Measurements from ENCODE around the gene CCNK. TPM values are rescaled to one million over a fixed set of nuclear protein-coding genes. Genes with fewer than 3 reads are reported as not detected.

CCNK gene
- total RNA-seq, 2 donors from 2014 or later: 15.5 to 43.1 TPM

- TF ChIP-seq POLR2AphosphoS5 (IDR thresholded peaks at IDR 0.05) (no peak), CTCF (IDR thresholded peaks at IDR 0.05) (no peak), POLR2A (IDR thresholded peaks at IDR 0.05) (no peak)
- no peak for DNase-seq (ENCODE audit: low spot score)
- Histone ChIP-seq H3K4me1 (replicated peaks) (peaks cover 20% of the 10 kb centered on the region), H3K9me3 (no peaks in the 10 kb centered on the region), H3K4me3 (no peak overlapping the region), H3K36me3 (no peaks in the 10 kb centered on the region), H3K27me3 (replicated peaks; ENCODE audit: insufficient read depth) (no peaks in the 10 kb centered on the region), H3K27ac (no peak overlapping the region)
- intact Hi-C loops (cut with DNase I): no loop called here
- 82% methylated on average over 12 of the region's 12 CpGs for WGBS
These were observed 44.5 kb downstream of the CCNK start for GRCh38 chr14:99525699-99526080.

GRCh38 chr14:99527026-99527425 is 45.8 kb downstream of the CCNK start:
- no peak overlapping the region for H3K4me3 ChIP-seq

GRCh38 chr14:99527427-99528076 is 46.3 kb downstream of the CCNK start:
- TF ChIP-seq POLR2AphosphoS5 (IDR thresholded peaks at IDR 0.05) (no peak), POLR2A (IDR thresholded peaks at IDR 0.05) (no peak), CTCF (IDR thresholded peaks at IDR 0.05) (no peak)
- intact Hi-C loops (cut with DNase I): no loop called here
- no peaks in the 10 kb centered on the region for H3K36me3 ChIP-seq

More at GRCh38 chr14:99527026-99527425, 45.8 kb downstream of the CCNK start:
- H3K36me3 ChIP-seq: no peaks in the 10 kb centered on the region
- H3K27me3 ChIP-seq (replicated peaks; ENCODE audit: insufficient read depth): no peaks in the 10 kb centered on the region
- H3K27ac ChIP-seq: no peak overlapping the region
- WGBS: 85% methylated on average over 12 of the region's 12 CpGs
- H3K4me1 ChIP-seq (replicated peaks): peaks cover 20% of the 10 kb centered on the region
- TF ChIP-seq POLR2A (IDR thresholded peaks at IDR 0.05) (no peak), CTCF (IDR thresholded peaks at IDR 0.05) (no peak), POLR2AphosphoS5 (IDR thresholded peaks at IDR 0.05) (no peak)
- H3K9me3 ChIP-seq: no peaks in the 10 kb centered on the region
- no peak for DNase-seq (ENCODE audit: low spot score)
- intact Hi-C loops (cut with DNase I): no loop called here

GRCh38 chr14:99529899-99530298 is 48.7 kb downstream of the CCNK start:
- Histone ChIP-seq H3K4me3 (no peak overlapping the region), H3K27me3 (replicated peaks; ENCODE audit: insufficient read depth) (no peaks in the 10 kb centered on the region), H3K36me3 (no peaks in the 10 kb centered on the region), H3K4me1 (replicated peaks) (peaks cover 4% of the 10 kb centered on the region), H3K27ac (no peak overlapping the region), H3K9me3 (no peaks in the 10 kb centered on the region)
- DNase-seq (ENCODE audit: low spot score): no peak
- TF ChIP-seq POLR2AphosphoS5 (IDR thresholded peaks at IDR 0.05) (no peak), CTCF (IDR thresholded peaks at IDR 0.05) (no peak), POLR2A (IDR thresholded peaks at IDR 0.05) (no peak)
- intact Hi-C loops (cut with DNase I): no loop called here
- 86% methylated on average over 4 of the region's 4 CpGs for WGBS

More at GRCh38 chr14:99527427-99528076, 46.3 kb downstream of the CCNK start:
- Histone ChIP-seq H3K4me3 (no peak overlapping the region), H3K27me3 (replicated peaks; ENCODE audit: insufficient read depth) (no peaks in the 10 kb centered on the region), H3K9me3 (no peaks in the 10 kb centered on the region), H3K4me1 (replicated peaks) (peaks cover 20% of the 10 kb centered on the region), H3K27ac (no peak overlapping the region)
- DNase-seq (ENCODE audit: low spot score): no peak
- 83% methylated on average over 18 of the region's 19 CpGs for WGBS
